Head of caudate nucleus (tissue), 42 donors: ENCODE measurements around the gene UBQLN4.
A peak's percentile ranks its signal among the peaks of the same experiment; 100 is the strongest.

Experiments
- DNase-seq, 42 donors: peaks; one replicate each; pipeline versions ENCODE4 v3.0.0 to v3.0.0-alpha.2; 2020 to 2021; ENCODE audit warnings: mixed read lengths in 7 of 42
- intact Hi-C: fragments of 100-400 bp; cut with DNase I; formaldehyde crosslinking; loops from one replicate; pipeline ENCODE4 v1.15.0; 2022

The UBQLN4 gene

DNA sequence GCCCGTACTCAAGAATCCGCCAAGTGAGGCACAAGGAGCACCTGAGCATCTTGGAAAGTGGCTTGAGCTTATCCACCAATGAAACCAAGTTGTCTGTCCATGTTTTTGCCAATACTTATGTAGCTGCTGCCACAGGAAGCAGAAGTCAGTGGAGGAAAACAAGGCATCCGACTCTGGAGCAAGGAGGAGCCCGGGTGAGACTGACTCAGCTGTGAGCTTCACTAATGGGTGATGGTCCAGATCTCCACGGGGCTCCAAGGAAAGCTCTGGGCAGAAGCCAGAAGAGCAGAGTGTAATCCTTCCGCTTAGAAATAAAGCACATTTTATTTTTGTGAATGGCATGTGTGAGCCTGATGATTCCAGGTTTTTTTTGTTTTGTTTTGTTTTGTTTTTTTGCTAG lies 20.6 kb downstream of the UBQLN4 start:
- DNase-seq: no peak
- intact Hi-C loops: no loop called here

DNA sequence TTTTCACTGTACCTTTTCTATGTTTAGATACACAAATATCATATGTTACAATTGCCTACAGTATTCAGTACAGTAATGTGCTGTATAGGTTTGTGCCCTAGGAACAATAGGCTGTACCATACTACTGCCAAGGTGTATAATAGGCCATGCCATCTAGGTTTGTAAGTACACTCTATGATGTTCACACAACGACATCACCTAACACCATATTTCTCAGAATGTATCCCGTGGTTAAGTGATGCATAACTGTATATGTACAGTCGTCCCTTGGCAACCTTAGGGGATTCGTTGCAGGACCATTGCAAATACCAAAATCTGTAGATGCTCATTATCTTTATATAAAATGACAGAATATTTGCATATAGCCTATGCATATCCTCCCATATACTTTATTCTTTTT lies 27.0 kb downstream of the UBQLN4 start:
- intact Hi-C loops: no loop called here
- no peak for DNase-seq

DNA sequence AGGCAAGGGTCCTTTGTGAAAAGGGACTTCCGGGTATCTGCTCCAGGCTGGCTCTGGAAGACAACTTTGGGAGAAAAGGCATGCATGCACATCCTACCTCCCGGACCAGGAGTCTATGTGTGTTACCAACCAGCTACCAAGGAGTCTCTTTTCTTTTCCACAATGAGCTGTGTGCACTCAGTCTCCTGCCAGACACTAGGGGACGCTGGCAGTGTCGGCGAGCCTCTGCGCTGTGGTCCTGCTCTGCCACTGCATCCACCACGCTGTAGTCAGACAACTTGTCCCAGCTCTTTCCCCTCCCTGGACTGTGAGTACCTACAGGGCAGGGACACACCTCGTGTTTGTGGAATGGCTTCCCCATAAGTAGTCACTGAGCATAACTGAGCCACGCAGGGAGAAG lies 27.7 kb downstream of the UBQLN4 start:
- intact Hi-C loops: no loop called here
- peak in 21 of 42 donors; percentile 8 to 65 (median 24) for DNase-seq

DNA sequence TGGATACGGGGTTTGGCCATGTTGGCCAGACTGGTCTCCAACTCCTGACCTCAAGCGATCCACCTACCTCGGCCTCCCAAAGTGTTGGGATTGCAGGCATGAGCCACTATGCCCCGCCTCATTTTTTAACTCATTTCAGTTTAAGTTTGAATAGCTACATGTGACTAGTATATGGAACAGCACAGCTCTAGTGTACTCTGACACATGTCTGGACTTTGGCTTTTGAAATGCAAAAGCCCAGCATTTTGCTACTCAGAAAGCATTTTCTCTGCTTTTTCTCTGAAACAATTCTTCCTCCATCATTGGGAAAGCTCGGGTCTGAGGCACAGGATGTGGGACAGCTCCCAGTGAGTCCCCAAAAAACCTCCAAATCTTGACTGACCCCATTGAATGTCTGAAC lies 28.8 kb downstream of the UBQLN4 start:
- no peak for DNase-seq
- intact Hi-C loops: no loop called here

DNA sequence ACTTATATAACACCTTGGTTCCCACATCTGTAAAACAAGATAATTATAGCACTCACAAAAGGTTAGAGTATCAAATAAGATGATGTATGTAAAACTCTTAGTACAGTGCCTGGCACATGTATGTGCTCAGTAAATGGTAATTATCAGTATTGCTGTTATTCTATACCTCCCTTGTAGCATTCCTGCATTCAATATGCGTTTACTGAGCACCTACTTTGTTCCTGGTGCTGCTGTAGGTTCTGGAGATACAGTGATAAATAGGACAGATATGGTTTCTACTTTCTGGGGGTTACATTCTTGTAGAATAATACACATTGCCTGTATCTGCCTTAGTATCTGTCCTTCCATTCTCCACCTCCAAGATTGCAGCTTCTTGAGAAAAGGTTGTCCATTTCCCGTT lies 31.6 kb downstream of the UBQLN4 start:
- intact Hi-C loops: no loop called here
- no peak for DNase-seq

DNA sequence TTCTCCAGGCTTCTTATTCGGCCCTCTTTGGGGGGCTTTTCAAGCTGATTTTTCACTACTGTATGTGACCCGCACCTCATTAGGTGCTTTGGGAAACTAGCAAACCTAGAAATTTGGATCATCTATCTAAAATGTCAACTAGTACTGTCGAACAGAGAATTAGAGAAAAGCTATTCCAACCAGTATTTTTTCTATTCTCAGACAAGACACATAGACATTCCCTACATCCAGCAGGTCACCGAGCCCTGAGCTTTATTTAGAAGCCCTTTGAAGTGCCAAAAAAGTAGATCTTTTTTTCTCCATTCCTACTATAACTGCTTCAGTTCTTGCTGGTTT lies 32.5 kb downstream of the UBQLN4 start:
- intact Hi-C loops: no loop called here
- DNase-seq: no peak

DNA sequence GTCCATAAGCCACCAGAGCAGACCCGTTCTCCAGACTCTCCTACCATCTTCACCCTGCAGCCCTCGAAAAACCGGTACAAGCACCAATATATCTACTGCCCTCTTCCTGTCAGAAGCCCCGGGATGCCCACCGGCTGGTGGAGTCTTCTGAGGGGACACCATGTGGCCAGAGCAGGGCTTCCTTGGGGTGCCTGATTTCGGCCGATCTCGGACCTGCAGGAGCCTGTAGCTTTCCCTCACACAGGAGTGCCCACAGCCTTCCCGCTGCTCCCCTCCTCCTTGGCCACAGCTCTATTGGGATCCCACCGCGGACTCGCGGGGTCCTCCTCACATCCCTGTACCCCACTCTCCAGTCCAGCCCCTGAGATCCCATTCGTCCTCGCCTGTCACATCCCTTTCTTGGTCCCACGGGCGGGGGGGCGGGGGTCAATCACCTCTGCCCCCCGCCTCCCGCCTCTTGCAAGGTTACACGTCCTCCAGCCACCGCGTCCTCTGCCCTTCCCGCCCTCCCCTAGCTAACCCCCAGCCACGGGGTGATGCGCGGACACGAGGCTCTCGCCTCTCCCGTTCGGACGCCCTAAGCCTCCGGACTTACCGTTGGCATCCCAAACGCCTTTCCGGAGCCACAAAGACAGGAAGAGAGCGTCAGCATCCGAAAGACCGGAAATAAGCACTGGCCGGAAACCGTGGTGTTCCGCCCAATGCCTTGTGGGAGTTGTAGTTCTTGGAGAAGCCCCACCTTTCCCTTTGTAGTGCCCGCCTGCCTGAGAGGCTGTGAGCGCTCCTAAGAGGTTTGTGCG lies 33.1 kb downstream of the UBQLN4 start, which contains the start of gene SSR2:
Gene SSR2 (minus strand): TSS at position 659 of the 800 bp plus-strand sequence. CDS start 784 bp downstream, outside the sequence.
- intact Hi-C loops: no loop called here
- DNase-seq: peak; percentile 81 to 96 (median 91)

DNA sequence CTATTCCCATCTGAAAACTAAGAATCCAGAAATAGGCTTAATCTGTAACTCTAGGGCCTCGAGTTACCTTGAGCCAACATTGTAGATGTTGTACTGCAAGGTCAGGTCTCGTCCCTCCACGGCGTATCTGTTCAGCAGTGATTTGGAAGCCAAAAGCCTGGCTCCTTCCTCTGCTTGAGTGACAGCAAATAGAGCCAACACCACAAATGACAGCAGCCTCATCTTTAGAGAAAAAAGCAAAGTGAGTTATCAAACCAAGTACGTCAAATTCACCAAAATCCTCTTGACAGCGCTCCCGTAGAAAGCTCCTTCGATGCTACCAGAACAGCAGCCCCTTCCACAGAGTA lies 33.7 kb downstream of the UBQLN4 start:
- intact Hi-C loops: no loop called here
- no peak for DNase-seq

DNA sequence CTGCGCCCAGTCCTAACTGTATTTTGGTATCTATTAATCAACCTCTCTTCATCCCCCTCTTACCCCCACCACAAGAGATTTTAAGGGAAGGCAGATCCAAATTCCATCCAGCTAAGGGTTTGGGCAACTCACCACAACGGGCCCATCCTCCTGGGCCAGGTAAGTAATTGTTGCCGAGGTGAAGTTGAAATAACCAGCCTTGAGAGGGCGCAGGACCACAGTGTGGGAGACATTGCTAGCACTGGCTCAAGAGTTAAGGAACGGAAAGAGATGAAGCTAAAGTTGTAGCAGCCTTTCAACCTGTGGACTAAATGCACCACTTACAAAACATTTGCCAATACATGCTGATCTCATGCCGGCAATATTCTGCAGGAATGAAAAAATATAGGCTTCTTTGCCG lies 38.8 kb downstream of the UBQLN4 start:
- intact Hi-C loops: no loop called here
- DNase-seq: no peak

DNA sequence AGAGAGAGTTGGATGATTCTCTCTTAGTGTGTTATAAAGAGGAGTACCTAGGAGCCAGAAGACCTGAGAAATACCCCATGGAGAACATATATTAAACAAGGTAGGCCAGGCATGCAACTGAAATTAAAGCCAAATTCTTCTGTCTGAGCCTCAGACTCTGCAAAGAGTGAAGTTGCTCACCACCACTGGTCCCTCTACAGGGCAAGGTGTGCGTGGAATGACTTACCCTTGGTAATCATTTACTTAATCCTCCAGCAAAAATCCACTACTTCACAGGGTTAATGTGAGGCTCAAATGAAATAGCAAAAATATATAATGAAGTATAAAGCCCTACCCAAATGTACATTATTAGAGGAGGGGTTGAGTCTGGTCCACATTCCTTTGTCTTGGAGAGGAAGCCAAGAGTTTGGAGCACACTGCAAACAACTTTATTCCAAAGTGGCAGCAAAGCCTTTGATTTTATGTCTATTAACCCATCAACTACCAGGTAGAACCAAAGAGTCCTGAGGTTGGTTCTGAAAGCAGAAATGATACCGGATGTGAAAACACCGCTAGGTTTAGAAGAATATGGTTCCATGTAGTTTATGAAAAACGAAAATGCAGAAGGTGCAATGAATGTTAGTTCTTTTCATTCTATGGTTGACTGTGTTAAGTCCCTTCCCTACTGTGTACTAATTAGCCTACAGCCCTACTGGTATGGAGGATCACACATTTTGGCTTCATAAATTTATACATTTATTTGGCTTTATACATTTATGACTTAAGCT lies 41.4 kb downstream of the UBQLN4 start:
- DNase-seq: no peak
- intact Hi-C loops: no loop called here

DNA sequence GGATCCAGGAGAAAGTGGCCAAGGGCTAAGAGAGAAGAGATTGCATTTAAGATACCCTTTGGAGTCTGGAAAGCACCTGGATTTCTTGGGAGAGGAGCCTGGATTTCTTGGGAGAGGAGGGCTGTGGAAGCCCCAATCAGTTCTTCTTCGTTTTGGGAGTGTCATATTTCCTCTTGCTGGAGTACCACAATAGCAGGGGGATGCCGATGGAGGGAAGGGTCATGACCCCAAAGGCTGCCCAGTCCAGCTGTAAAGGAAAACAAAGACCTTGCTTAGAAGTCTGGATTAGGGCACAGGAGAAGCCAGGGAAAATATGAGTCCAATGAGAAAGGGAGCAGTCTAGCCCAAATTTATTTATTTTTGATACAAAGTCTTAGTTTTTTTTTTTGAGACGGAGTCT lies 44.2 kb downstream of the UBQLN4 start:
- intact Hi-C loops: no loop called here
- no peak for DNase-seq

DNA sequence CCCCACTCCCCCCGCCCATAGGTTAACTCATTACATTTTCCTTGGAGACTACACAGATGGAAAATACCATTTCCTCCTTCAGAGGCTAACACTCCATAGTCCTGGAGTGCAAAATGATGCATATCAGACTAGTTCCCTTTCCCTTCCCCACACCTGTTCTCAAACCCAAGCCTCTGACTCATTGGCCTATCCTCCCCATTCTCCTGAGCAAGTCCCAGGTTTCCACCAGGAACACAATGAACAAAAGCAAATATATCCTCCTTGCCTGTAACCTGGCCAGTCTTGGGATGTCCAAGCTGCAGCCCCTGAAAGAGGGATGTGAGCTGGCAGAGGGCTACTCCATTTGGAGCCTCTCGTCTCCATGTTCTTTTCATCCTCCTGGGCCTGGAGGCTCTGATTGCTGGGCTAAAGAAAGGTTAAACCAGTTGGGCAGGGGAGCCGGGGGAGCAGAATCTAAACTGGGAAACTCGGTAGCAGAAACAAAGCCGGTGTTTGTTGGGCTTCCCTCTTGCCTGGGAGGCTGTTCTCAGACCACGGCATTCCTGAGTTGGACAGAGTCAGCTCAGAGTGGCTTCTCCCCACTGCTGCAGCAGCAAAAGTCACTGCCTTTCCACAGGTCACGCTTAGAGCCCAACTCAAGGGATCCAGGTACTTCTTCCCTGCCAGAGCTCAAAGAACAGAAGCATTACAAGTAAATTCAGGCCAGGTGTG lies 46.8 kb downstream of the UBQLN4 start:
- intact Hi-C loops: no loop called here
- DNase-seq: no peak

DNA sequence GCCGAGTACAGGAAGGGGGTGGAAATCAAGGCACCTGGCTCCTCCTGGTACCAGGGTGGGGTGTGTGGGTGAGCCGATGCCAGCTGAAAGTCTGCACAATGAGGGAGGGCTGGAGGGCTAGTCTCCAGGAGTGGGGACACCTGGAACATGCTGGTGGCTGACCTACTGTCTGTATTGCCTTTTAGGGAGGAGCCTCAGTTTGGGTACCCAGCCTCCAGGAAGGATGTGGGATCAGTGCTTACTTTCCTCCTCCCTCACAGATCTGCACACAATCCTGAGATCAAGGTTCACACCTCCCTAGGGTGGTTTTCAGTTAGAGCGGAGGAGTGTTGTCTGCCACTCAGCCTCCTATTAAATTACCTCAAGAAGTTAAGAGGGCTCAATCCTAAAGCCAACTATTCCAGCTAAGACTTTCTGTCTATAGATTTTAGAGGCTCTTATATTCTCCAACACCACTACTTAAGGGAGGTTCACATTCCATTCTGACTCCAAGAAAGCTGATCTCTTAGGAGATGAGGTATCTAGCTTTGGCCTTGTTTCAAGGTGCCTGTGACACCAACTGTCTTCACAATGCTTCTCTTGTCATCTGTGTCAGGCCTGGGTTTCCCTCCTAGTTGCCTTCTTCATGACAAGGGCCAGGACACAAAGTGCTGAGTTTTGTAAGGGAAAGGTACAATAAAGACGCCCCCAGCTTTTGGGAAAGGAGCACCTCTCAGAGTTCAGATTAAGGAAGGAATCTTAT lies 48.6 kb downstream of the UBQLN4 start:
- peak in 6 of 42 donors; percentile 21 to 52 (median 32) for DNase-seq
- intact Hi-C loops: no loop called here

DNA sequence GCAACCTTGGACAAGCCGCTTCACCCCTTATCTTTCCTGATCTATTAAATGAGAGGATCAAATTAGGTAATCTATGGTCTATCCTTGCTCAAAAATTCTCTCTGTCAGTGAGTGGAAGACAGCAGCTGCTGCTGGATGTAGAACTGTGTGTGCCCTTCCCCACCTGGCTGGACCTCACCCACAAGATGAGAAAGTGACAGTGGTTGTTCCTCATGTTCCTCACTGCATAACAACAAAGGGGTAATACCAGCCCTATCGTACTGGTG lies 49.7 kb downstream of the UBQLN4 start:
- DNase-seq: no peak
- intact Hi-C loops: no loop called here

DNA sequence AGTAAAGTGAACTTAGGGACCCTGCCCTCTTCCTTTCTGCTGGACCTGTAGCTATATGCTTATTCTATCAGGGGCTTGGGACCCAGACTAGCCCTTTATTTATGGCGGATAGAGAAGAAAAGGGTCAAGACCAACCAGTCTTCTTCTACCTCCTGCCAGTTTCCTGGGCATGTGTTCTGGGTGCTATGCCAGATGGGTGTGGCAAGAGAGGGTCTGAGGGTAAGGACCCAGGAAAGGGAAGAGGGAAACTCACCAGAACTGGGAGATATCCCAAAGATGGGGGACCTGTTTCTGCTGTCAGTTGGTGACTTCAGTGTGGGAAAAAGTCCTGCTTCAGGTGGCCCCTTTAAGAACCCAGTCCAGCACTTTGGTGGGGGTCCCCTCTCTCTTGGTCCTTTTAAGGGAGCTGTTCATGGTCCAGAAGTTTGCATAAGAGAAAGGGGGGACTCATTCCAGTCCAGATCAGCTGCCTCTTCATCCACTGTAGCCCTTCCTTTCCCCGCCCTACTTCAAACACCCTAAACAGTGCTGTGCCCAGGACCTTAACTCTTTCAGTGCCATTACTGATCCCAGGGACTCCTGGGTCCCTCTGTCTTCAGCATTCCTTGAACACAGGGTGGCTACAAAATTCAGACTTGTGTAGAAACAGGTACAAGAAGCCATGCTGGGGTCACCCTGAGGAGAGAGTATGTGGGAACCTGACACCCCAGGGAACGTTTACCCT lies 51.2 kb downstream of the UBQLN4 start:
- intact Hi-C loops: no loop called here
- DNase-seq: no peak

DNA sequence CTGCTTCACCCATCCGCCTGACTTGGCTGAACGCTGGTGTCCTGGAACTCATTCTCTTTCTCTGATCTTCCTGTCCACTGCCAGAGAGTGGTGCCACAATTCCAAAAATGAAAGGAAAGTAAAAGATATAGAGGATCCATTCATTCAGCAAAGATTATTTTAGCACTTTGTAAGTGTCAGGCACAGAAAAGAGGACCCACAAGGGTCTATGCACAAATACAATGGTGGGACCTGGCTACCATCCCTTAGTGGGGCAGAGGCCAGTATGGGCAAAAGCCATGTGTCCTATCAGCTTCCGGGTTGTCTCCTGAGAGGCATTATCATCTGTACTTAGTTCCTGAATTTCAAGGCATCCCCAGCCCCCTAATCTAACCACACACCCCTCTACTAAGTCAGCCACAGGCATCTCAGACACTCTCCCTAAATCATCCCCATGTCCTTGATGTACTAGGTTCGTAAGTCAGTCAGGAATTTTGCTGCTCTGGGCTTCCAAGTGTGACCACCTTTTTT lies 51.9 kb downstream of the UBQLN4 start:
- intact Hi-C loops: no loop called here
- no peak for DNase-seq

DNA sequence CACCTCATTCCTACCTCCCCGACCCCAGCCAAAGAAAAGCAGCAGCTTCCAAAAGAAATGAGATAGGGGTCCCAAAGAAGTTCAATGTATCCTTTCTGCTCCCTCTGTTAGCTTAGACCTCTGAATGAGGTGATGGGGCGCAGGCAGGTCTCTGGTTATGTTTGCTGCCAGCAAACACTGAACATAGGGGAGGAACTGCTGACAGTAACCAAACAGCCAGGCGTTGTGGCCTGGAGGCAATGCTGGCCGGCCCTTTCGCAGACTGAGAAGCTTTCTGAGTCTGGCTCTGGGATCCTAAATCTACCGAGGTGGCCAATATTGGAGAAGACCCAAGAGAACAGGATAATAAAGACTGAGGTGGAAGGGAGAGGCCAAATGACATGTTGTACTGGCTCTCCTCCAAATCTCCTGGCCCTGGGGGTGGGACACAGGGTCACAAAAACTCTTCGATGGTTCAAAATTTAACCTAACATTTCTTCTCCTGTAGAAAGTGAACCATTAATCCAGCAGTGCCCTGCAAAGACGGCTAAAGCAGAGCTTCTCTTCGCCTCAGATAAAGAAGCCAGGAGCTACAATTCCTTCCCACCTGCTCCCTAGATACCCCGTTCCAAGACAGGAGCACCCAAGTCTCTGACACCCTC lies 52.5 kb downstream of the UBQLN4 start:
- DNase-seq: no peak
- intact Hi-C loops: no loop called here

DNA sequence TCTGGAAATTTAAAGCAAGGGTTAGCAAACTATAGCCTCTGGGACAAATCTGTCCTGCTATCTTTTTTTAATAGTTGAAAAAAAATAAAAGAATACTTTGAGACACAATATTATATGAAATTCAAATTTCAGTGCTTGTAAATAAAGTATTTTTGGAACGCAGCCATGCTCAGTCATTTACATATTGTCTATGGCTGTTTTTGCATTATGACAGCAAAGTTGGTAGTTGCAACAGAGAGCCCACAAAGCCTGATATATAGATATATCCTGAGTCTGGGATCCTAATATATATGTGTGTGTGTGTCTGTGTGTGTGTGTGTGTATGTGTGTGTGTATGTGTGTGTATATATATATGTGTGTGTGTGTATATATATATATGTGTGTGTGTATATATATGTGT lies 53.6 kb downstream of the UBQLN4 start:
- intact Hi-C loops: no loop called here
- no peak for DNase-seq

DNA sequence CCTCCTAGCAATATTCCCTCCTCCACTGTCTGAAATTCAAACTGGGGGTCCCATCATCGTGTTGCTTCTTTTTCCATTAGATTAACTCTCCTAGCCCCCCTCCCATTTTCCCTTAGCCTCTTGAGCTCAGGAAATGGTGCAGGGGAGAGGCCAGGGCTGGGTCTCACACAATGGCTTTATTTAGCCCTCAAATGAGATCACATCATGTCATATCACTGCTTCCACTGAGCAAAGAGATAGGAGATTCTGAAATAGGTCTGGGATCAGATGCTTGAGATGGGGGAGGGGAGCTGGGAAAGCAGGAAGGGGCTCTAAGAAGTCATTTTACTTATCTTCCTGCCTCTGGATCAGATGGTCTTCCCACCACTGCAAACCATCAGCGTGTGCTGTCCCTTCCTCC lies 57.4 kb downstream of the UBQLN4 start:
- intact Hi-C loops: no loop called here
- DNase-seq: no peak
